B cell (primary cell): Measurements from ENCODE around the gene ASTN2. TPM values are rescaled to one million over a fixed set of nuclear protein-coding genes. Genes with fewer than 3 reads are reported as not detected.

ENCODE experiments used
- ATAC-seq: fragments of 200-7000 bp; cut with Tn5 transposase; one replicate; pipeline ENCODE4 v1.10.0; 2021; ENCODE audit warnings: low read depth, mild to moderate bottlenecking, moderate number of reproducible peaks, moderate library complexity
- CTCF ChIA-PET: fragments of 350-600 bp; sonication (Branson Sonifier 250); formaldehyde crosslinking; loops from one replicate; lab custom pipeline; 2021; ENCODE audit warnings: antibody characterized with exemption, inconsistent platforms; lab: Charles Lee
- POLR2A ChIA-PET: fragments of 350-600 bp; sonication (Branson Sonifier 250); formaldehyde crosslinking; loops from one replicate; lab custom pipeline; 2021; ENCODE audit warnings: antibody characterized with exemption; lab: Charles Lee
- DNase-seq: peaks from one replicate; pipeline ENCODE4 v3.0.0; 2013
- H2AFZ ChIP-seq: 2 replicates; pipeline ENCODE4 v1.6.1; 2012; ENCODE audit warnings: mild to moderate bottlenecking, low read depth, low read length; ENCODE audit not compliant: insufficient read depth, poor library complexity, severe bottlenecking
- H3K27ac ChIP-seq, 2 donors: 1 replicate in 1 of 2; 2 replicates in 1 of 2; pipeline ENCODE4 v1.5.1; 2012 to 2013; ENCODE audit warnings: low read length in 2 of 2, mild to moderate bottlenecking in 2 of 2, moderate library complexity in 1 of 2
- H3K27me3 ChIP-seq, 4 experiments: fragments of 200-600 bp in 1 of 4; sonication (generic) in 1 of 4; replicated peaks in 1 of 4; 1 replicate in 2 of 4; 2 replicates in 2 of 4; pipeline versions ENCODE4 v1.6.1 to v1.7.0; 2013 to 2016; ENCODE audit warnings: low read length in 3 of 4, mild to moderate bottlenecking in 2 of 4, mixed read lengths in 1 of 4, moderate library complexity in 1 of 4; ENCODE audit not compliant: insufficient read depth in 4 of 4, control insufficient read depth in 3 of 4; ENCODE audit errors: control extremely low read depth in 1 of 4
- H3K36me3 ChIP-seq, 2 experiments: replicated peaks in 1 of 2; 1 replicate in 1 of 2; 2 replicates in 1 of 2; pipeline versions ENCODE4 v1.6.1 to v1.7.1; 2013; ENCODE audit warnings: low read length in 1 of 2; ENCODE audit not compliant: insufficient read depth in 2 of 2, control insufficient read depth in 1 of 2; ENCODE audit errors: control extremely low read depth in 1 of 2, extremely low read depth in 1 of 2
- H3K4me1 ChIP-seq, 2 donors: fragments of 200-600 bp in 1 of 2; sonication (generic) in 1 of 2; 1 replicate in 1 of 2; 2 replicates in 1 of 2; pipeline versions ENCODE4 v1.5.1 to v1.6.1; 2013 to 2017; ENCODE audit warnings: low read length in 2 of 2; ENCODE audit not compliant: control insufficient read depth in 2 of 2, insufficient read depth in 2 of 2
- H3K4me2 ChIP-seq: replicated peaks from 2 replicates; pipeline ENCODE3; 2012; ENCODE audit warnings: mild to moderate bottlenecking, low read depth, low read length; ENCODE audit not compliant: poor library complexity, severe bottlenecking
- H3K4me3 ChIP-seq, 5 experiments: fragments of 200-600 bp in 1 of 5; sonication (generic) in 1 of 5; 1 replicate in 3 of 5; 2 replicates in 2 of 5; pipeline versions ENCODE4 v1.5.1 to v1.7.0; 2011 to 2016; ENCODE audit warnings: low read length in 4 of 5, mild to moderate bottlenecking in 4 of 5, low read depth in 2 of 5, control low read depth in 1 of 5, moderate library complexity in 1 of 5; ENCODE audit not compliant: insufficient read depth in 1 of 5; ENCODE audit errors: control extremely low read depth in 1 of 5, extremely low read depth in 1 of 5
- H3K79me2 ChIP-seq: fragments of 200-600 bp; sonication (generic); one replicate; pipeline ENCODE4 v1.6.0; 2016; ENCODE audit warnings: low read length; ENCODE audit not compliant: control insufficient read depth, insufficient read depth
- H3K9ac ChIP-seq: fragments of 200-600 bp; sonication (generic); 2 replicates; pipeline ENCODE4 v1.6.1; 2017; ENCODE audit warnings: mild to moderate bottlenecking, low read length, moderate library complexity
- H3K9me3 ChIP-seq, 3 donors: one replicate each; pipeline versions ENCODE4 v1.6.1 to v1.7.1; 2013; ENCODE audit warnings: low read length in 2 of 3; ENCODE audit not compliant: control insufficient read depth in 2 of 3, insufficient read depth in 1 of 3; ENCODE audit errors: control extremely low read depth in 1 of 3
- H4K20me1 ChIP-seq: 2 replicates; pipeline ENCODE4 v1.6.0; 2012; ENCODE audit warnings: mild to moderate bottlenecking, low read length; ENCODE audit not compliant: insufficient read depth, control insufficient read depth, poor library complexity, severe bottlenecking
- H3K27ac Mint-ChIP-seq: one replicate; pipeline ENCODE4 v1.8.0; 2021; ENCODE audit warnings: mixed read lengths
- H3K27me3 Mint-ChIP-seq: one replicate; pipeline ENCODE4 v1.8.0; 2021; ENCODE audit warnings: mixed read lengths
- H3K4me1 Mint-ChIP-seq: one replicate; pipeline ENCODE4 v1.8.0; 2021; ENCODE audit warnings: mixed read lengths
- H3K4me3 Mint-ChIP-seq: one replicate; pipeline ENCODE4 v1.8.0; 2021; ENCODE audit warnings: mixed read lengths
- H3K9me3 Mint-ChIP-seq: one replicate; pipeline ENCODE4 v1.8.0; 2022; ENCODE audit warnings: mixed read lengths; ENCODE audit not compliant: insufficient read depth
- EZH2 ChIP-seq: IDR thresholded peaks from 2 replicates; pipeline ENCODE4 v1.6.1; 2012; ENCODE audit warnings: borderline replicate concordance, low read depth, mild to moderate bottlenecking, moderate library complexity, low read length; ENCODE audit not compliant: insufficient read depth, poor library complexity, severe bottlenecking
- WGBS: methylation state at CpG from one replicate; pipeline ENCODE4 v1.1.5; 2013; ENCODE audit warnings: missing lambda C conversion rate; ENCODE audit not compliant: insufficient coverage; 5-methylcytosine and 5-hydroxymethylcytosine counted together
- intact Hi-C: fragments of 100-400 bp; cut with micrococcal nuclease; formaldehyde crosslinking; loops from one replicate; pipeline ENCODE4 v1.10.0; 2022
- polyA plus RNA-seq: library from polyadenylated mRNA; depleted of rRNA; stranded (reverse); fragments of >200 nt; gene quantifications from 2 replicates; pipeline ENCODE4 v1.2.3, GENCODE V29; 2012
- total RNA-seq, 2 donors: library from RNA; stranded (reverse); fragments of 120-200 nt in 1 of 2; gene quantifications; 1 replicate in 1 of 2; 2 replicates in 1 of 2; pipeline versions ENCODE4 v1.2.3 to v1.2.4, GENCODE V29; 2013 to 2022
- TF ChIP-seq, protein P1 (sequence below): fragments of 200-600 bp; IDR thresholded peaks from one replicate; pipeline ENCODE4 v1.8.0; 2022; ENCODE audit warnings: antibody characterized with exemption, mild to moderate bottlenecking

The ASTN2 gene
- total and polyA plus RNA-seq, 2 donors (not counting 1 experiment from before 2014, with no cell fraction given), result 1.2 to 3.6 TPM

DNA sequence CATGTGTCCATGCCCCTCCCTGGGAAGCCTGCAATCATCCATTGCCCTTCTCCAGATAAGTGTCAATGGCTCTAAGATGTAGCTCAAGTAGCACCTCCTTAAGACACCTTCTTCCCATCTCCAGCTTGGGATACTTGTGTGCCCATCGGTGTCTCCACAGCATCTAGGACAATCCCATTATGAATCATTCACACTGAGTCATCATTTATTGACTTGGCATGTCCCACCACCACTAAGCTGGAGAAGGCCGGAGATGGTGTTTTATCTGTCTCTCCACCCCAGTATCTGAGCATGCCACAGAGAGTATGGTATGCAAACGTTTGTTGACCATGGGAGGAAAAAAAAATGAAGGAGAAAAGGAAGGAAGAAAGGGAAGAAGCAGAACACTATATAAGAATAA is 385.5 kb downstream of the ASTN2 start:
- H3K4me3 Mint-ChIP-seq, result no peak overlapping the region
- ChIA-PET POLR2A (no interaction called here), CTCF (no interaction called here)
- no peaks in the 10 kb centered on the region for H3K36me3 ChIP-seq
- no peak overlapping the region for H3K9ac ChIP-seq
- 80% methylated on average over 1 of the region's 3 CpGs for WGBS
- no peaks in the 10 kb centered on the region for H3K4me1 ChIP-seq
- intact Hi-C loops, result no loop called here
- H3K27me3 Mint-ChIP-seq, result peaks cover 4% of the 10 kb centered on the region
- H3K27ac Mint-ChIP-seq, result no peak overlapping the region
- ATAC-seq, result no peak
- no peaks in the 10 kb centered on the region for H3K9me3 Mint-ChIP-seq
- TF ChIP-seq EZH2, result no peak
- TF ChIP-seq, protein P1, sequence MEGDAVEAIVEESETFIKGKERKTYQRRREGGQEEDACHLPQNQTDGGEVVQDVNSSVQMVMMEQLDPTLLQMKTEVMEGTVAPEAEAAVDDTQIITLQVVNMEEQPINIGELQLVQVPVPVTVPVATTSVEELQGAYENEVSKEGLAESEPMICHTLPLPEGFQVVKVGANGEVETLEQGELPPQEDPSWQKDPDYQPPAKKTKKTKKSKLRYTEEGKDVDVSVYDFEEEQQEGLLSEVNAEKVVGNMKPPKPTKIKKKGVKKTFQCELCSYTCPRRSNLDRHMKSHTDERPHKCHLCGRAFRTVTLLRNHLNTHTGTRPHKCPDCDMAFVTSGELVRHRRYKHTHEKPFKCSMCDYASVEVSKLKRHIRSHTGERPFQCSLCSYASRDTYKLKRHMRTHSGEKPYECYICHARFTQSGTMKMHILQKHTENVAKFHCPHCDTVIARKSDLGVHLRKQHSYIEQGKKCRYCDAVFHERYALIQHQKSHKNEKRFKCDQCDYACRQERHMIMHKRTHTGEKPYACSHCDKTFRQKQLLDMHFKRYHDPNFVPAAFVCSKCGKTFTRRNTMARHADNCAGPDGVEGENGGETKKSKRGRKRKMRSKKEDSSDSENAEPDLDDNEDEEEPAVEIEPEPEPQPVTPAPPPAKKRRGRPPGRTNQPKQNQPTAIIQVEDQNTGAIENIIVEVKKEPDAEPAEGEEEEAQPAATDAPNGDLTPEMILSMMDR, result no peak
- DNase-seq, result no peak
- no peaks in the 10 kb centered on the region for H3K4me1 Mint-ChIP-seq
- H3K27ac ChIP-seq, result no peak overlapping the region
- H3K4me2 ChIP-seq, result no peak overlapping the region
- H2AFZ ChIP-seq, result no peak overlapping the region
- peaks cover 0 to 4% (median 0%) of the 10 kb centered on the region in 3 donors for H3K9me3 ChIP-seq
- H3K4me3 ChIP-seq, result no peak overlapping the region
- H3K27me3 ChIP-seq, result no peaks in the 10 kb centered on the region
- no peaks in the 10 kb centered on the region for H3K79me2 ChIP-seq
- no peaks in the 10 kb centered on the region for H4K20me1 ChIP-seq

GRCh38 chr9:117028103-117028858 is 386.6 kb downstream of the ASTN2 start:
- H3K9me3 Mint-ChIP-seq, result no peaks in the 10 kb centered on the region
- TF ChIP-seq EZH2, result no peak
- TF ChIP-seq, protein P1, result no peak
- Histone ChIP-seq H3K27ac (no peak overlapping the region), H3K9me3 (peaks cover 0 to 4% (median 0%) of the 10 kb centered on the region in 3 donors), H4K20me1 (no peaks in the 10 kb centered on the region), H3K27me3 (no peaks in the 10 kb centered on the region), H3K4me2 (no peak overlapping the region), H3K4me3 (no peak overlapping the region), H3K36me3 (no peaks in the 10 kb centered on the region), H2AFZ (no peak overlapping the region), H3K79me2 (no peaks in the 10 kb centered on the region), H3K4me1 (no peaks in the 10 kb centered on the region), H3K9ac (no peak overlapping the region)
- no peak for DNase-seq
- no peak overlapping the region for H3K4me3 Mint-ChIP-seq
- 80% methylated on average over 1 of the region's 2 CpGs for WGBS
- H3K27ac Mint-ChIP-seq, result no peak overlapping the region
- intact Hi-C loops, result no loop called here
- H3K4me1 Mint-ChIP-seq, result no peaks in the 10 kb centered on the region
- CTCF ChIA-PET, result no interaction called here
- POLR2A ChIA-PET, result no interaction called here
- peaks cover 4% of the 10 kb centered on the region for H3K27me3 Mint-ChIP-seq
- ATAC-seq, result no peak
